H1 (cell line): ENCODE measurements around the gene SEMA3A. TPM values are rescaled to one million over a fixed set of nuclear protein-coding genes. Genes with fewer than 3 reads are reported as not detected.

Experiments
- CTCF ChIA-PET: fragments of 300-600 bp; sonication (Branson Sonifier 250); formaldehyde crosslinking; loops from one replicate; lab custom pipeline; 2021; ENCODE audit not compliant: partially characterized antibody; lab: Charles Lee
- POLR2A ChIA-PET: fragments of 300-600 bp; sonication (Branson Sonifier 250); formaldehyde crosslinking; loops from one replicate; lab custom pipeline; 2021; ENCODE audit warnings: inconsistent platforms; ENCODE audit not compliant: partially characterized antibody; lab: Charles Lee
- DNase-seq, 2 experiments: peaks; one replicate each; pipeline versions ENCODE4 v3.0.0 to v3.0.0-alpha.2; 2010 to 2022; ENCODE audit warnings: low spot score in 2 of 2, low read depth in 1 of 2, mixed read lengths in 1 of 2
- FAIRE-seq: peaks from 2 replicates; lab custom pipeline; 2011; peaks lifted over from hg19 to GRCh38; lab: Jason Lieb, UNC
- H2AFZ ChIP-seq: 2 replicates; pipeline ENCODE4 v1.8.1; 2012; ENCODE audit warnings: low read length, inconsistent platforms
- H2AK5ac ChIP-seq: 2 replicates; pipeline ENCODE4 v1.6.1; 2013; ENCODE audit warnings: low read depth, low read length
- H2BK120ac ChIP-seq: replicated peaks from 2 replicates; pipeline ENCODE3; 2013; ENCODE audit warnings: low read depth, low read length, inconsistent platforms
- H2BK12ac ChIP-seq: 2 replicates; pipeline ENCODE4 v1.6.1; 2013; ENCODE audit warnings: low read depth, low read length
- H2BK15ac ChIP-seq: 2 replicates; pipeline ENCODE4 v1.6.1; 2013; ENCODE audit warnings: low read length
- H2BK20ac ChIP-seq: 2 replicates; pipeline ENCODE4 v1.6.1; 2013; ENCODE audit warnings: low read length
- H2BK5ac ChIP-seq: 2 replicates; pipeline ENCODE4 v1.6.1; 2013; ENCODE audit warnings: low read depth, low read length
- H3K14ac ChIP-seq: 2 replicates; pipeline ENCODE4 v1.6.1; 2013; ENCODE audit warnings: inconsistent platforms; ENCODE audit not compliant: insufficient read length
- H3K18ac ChIP-seq: 2 replicates; pipeline ENCODE4 v1.6.1; 2013; ENCODE audit warnings: low read length; ENCODE audit errors: extremely low read depth
- H3K23ac ChIP-seq: 2 replicates; pipeline ENCODE4 v1.6.1; 2013; ENCODE audit warnings: inconsistent platforms; ENCODE audit not compliant: insufficient read length
- H3K23me2 ChIP-seq: 2 replicates; pipeline ENCODE4 v1.6.1; 2013; ENCODE audit warnings: low read depth, low read length
- H3K27ac ChIP-seq: 2 replicates; pipeline ENCODE4 v1.6.1; 2011; ENCODE audit warnings: low read depth, low read length, inconsistent platforms
- H3K27me3 ChIP-seq, 4 experiments: replicated peaks in 1 of 4; 1 replicate in 1 of 4; 2 replicates in 3 of 4; pipeline versions ENCODE4 v1.6.1 to v1.8.1; 2011 to 2013; ENCODE audit warnings: low read length in 3 of 4, mild to moderate bottlenecking in 3 of 4, inconsistent platforms in 2 of 4, mixed read lengths in 2 of 4, moderate library complexity in 1 of 4; ENCODE audit not compliant: control insufficient read depth in 3 of 4, insufficient read depth in 3 of 4; ENCODE audit errors: extremely low read depth in 1 of 4
- H3K36me3 ChIP-seq, 4 experiments: 2 replicates each; pipeline versions ENCODE4 v1.6.1 to v1.8.1; 2011 to 2013; ENCODE audit warnings: mild to moderate bottlenecking in 4 of 4, low read length in 3 of 4, moderate library complexity in 2 of 4, control low read depth in 1 of 4, inconsistent platforms in 1 of 4; ENCODE audit not compliant: insufficient read depth in 4 of 4, control insufficient read depth in 2 of 4
- H3K4ac ChIP-seq: replicated peaks from 2 replicates; pipeline ENCODE3; 2013; ENCODE audit warnings: low read length, low read depth, mixed read lengths, inconsistent platforms; ENCODE audit not compliant: insufficient read length
- H3K4me1 ChIP-seq, 4 experiments: replicated peaks in 1 of 4; 1 replicate in 1 of 4; 2 replicates in 3 of 4; pipeline versions ENCODE4 v1.6.1 to v1.8.1; 2011 to 2013; ENCODE audit warnings: low read length in 3 of 4, inconsistent platforms in 2 of 4, mixed read lengths in 1 of 4; ENCODE audit not compliant: insufficient read depth in 4 of 4, control insufficient read depth in 3 of 4
- H3K4me2 ChIP-seq, 2 experiments: 2 replicates each; pipeline versions ENCODE4 v1.6.1 to v1.8.1; 2011 to 2013; ENCODE audit warnings: low read depth in 2 of 2, low read length in 2 of 2, control low read depth in 1 of 2, inconsistent platforms in 1 of 2, mild to moderate bottlenecking in 1 of 2; ENCODE audit not compliant: insufficient read depth in 1 of 2
- H3K4me3 ChIP-seq, 4 experiments: fragments of 200-600, 300-600 bp in 1 of 4; sonication (generic), shearing (Covaris generic), sonication (Bioruptor Twin) in 1 of 4; 2 replicates each; pipeline versions ENCODE4 v1.5.1 to v1.8.1; 2011 to 2016; ENCODE audit warnings: low read length in 4 of 4, low read depth in 3 of 4, control low read depth in 2 of 4, inconsistent platforms in 2 of 4, mild to moderate bottlenecking in 2 of 4, mixed read lengths in 1 of 4, moderate library complexity in 1 of 4; ENCODE audit not compliant: insufficient read depth in 2 of 4; ENCODE audit errors: extremely low read depth in 1 of 4
- H3K56ac ChIP-seq: replicated peaks from 2 replicates; pipeline ENCODE3; 2013; ENCODE audit warnings: low read depth, mild to moderate bottlenecking, mixed read lengths, low read length, inconsistent platforms; ENCODE audit not compliant: insufficient read length
- H3K79me1 ChIP-seq: 2 replicates; pipeline ENCODE4 v1.6.1; 2013; ENCODE audit warnings: low read depth, low read length, control low read depth
- H3K79me2 ChIP-seq, 2 experiments: 2 replicates each; pipeline versions ENCODE4 v1.6.1 to v1.8.1; 2012 to 2013; ENCODE audit warnings: low read length in 2 of 2, mild to moderate bottlenecking in 2 of 2, inconsistent platforms in 1 of 2; ENCODE audit not compliant: insufficient read depth in 2 of 2, control insufficient read depth in 1 of 2
- H3K9ac ChIP-seq, 4 experiments: replicated peaks in 1 of 4; 1 replicate in 1 of 4; 2 replicates in 3 of 4; pipeline versions ENCODE4 v1.6.1 to v1.8.1; 2011 to 2013; ENCODE audit warnings: low read depth in 3 of 4, low read length in 3 of 4, control low read depth in 2 of 4, mild to moderate bottlenecking in 2 of 4, moderate library complexity in 2 of 4, inconsistent platforms in 1 of 4; ENCODE audit errors: extremely low read depth in 1 of 4
- H3K9me3 ChIP-seq, 2 experiments: 2 replicates each; pipeline versions ENCODE4 v1.6.1 to v1.8.1; 2012 to 2013; ENCODE audit warnings: mild to moderate bottlenecking in 2 of 2, moderate library complexity in 2 of 2, control low read depth in 1 of 2, inconsistent platforms in 1 of 2, low read depth in 1 of 2, low read length in 1 of 2, mixed read lengths in 1 of 2; ENCODE audit not compliant: insufficient read depth in 2 of 2
- H4K20me1 ChIP-seq, 2 experiments: replicated peaks in 1 of 2; 2 replicates each; pipeline versions ENCODE3 to v1.8.1; 2011 to 2013; ENCODE audit warnings: inconsistent platforms in 2 of 2, low read length in 2 of 2, mild to moderate bottlenecking in 1 of 2; ENCODE audit not compliant: insufficient read depth in 2 of 2, control insufficient read depth in 1 of 2
- H4K5ac ChIP-seq: 2 replicates; pipeline ENCODE4 v1.6.1; 2013; ENCODE audit warnings: low read length, low read depth, mixed read lengths, inconsistent platforms; ENCODE audit not compliant: insufficient read length
- H4K8ac ChIP-seq: 2 replicates; pipeline ENCODE4 v1.8.0; 2013; ENCODE audit warnings: mild to moderate bottlenecking, moderate library complexity, low read length, inconsistent platforms; ENCODE audit not compliant: insufficient read depth; ENCODE audit errors: extremely low read depth
- H4K91ac ChIP-seq: replicated peaks from 2 replicates; pipeline ENCODE3; 2013; ENCODE audit warnings: low read length, mixed read lengths, inconsistent platforms; ENCODE audit not compliant: insufficient read length
- GTF2F1 ChIP-seq: IDR thresholded peaks from 2 replicates; pipeline ENCODE4 v1.6.1; 2012; ENCODE audit warnings: low read depth, low read length, improper control_type of control experiment, borderline replicate concordance
- KDM1A ChIP-seq: fragments of 200-600, 300-600 bp; sonication (generic); IDR thresholded peaks from 2 replicates; pipeline ENCODE4 v1.7.1; 2016; ENCODE audit warnings: mild to moderate bottlenecking, low read length, borderline replicate concordance
- KDM4A ChIP-seq: IDR thresholded peaks from one replicate; pipeline ENCODE4 v1.7.1; 2012; ENCODE audit warnings: low read depth, mild to moderate bottlenecking, moderate library complexity, low read length, inconsistent platforms; ENCODE audit not compliant: severe bottlenecking
- MAFK ChIP-seq: IDR thresholded peaks from 2 replicates; pipeline ENCODE4 v1.6.1; 2012; ENCODE audit warnings: low read depth, mild to moderate bottlenecking, improper control_type of control experiment, low read length
- NRF1 ChIP-seq: IDR thresholded peaks from 2 replicates; pipeline ENCODE4 v1.6.1; 2011; ENCODE audit warnings: mild to moderate bottlenecking, low read depth, low read length, improper control_type of control experiment
- POU5F1 ChIP-seq: IDR thresholded peaks from 2 replicates; pipeline ENCODE4 v1.6.1; 2011; ENCODE audit warnings: low read depth, mild to moderate bottlenecking, low read length, moderate library complexity
- RNF2 ChIP-seq: fragments of 200-900, 300-1000 bp; sonication (generic); IDR thresholded peaks from 2 replicates; pipeline ENCODE4 v1.7.1; 2016; ENCODE audit warnings: borderline replicate concordance, low read depth, mild to moderate bottlenecking, antibody characterized with exemption, low read length; ENCODE audit not compliant: poor library complexity, severe bottlenecking; ENCODE audit errors: missing control alignments
- SIX5 ChIP-seq: IDR thresholded peaks from 2 replicates; pipeline ENCODE4 v1.6.1; 2011; ENCODE audit warnings: mild to moderate bottlenecking, low read depth, low read length
- SP2 ChIP-seq: IDR thresholded peaks from 2 replicates; pipeline ENCODE4 v1.6.1; 2012; ENCODE audit warnings: mild to moderate bottlenecking, low read length, inconsistent platforms
- TAF1 ChIP-seq: IDR thresholded peaks from 2 replicates; pipeline ENCODE4 v1.6.1; 2011; ENCODE audit warnings: mild to moderate bottlenecking, low read depth, low read length
- TBP ChIP-seq: IDR thresholded peaks from 2 replicates; pipeline ENCODE4 v1.6.1; 2011; ENCODE audit warnings: low read depth, low read length, improper control_type of control experiment
- TEAD4 ChIP-seq: IDR thresholded peaks from 2 replicates; pipeline ENCODE4 v1.6.1; 2012; ENCODE audit warnings: low read depth, low read length, inconsistent platforms, mixed read lengths
- WGBS, 2 experiments: shearing (Covaris generic) in 1 of 2; methylation state at CpG; one replicate each; pipeline versions ENCODE4 v1.1.6 to v1.1.7; 2013 to 2015; ENCODE audit warnings: low lambda C conversion rate in 2 of 2, mixed read lengths in 2 of 2, inconsistent platforms in 1 of 2, low coverage in 1 of 2, missing lambda C conversion rate in 1 of 2; ENCODE audit not compliant: insufficient replicate concordance in 2 of 2, insufficient coverage in 1 of 2, insufficient read length in 1 of 2; ENCODE audit errors: extremely low coverage in 1 of 2, missing lambda C conversion rate in 1 of 2; 5-methylcytosine and 5-hydroxymethylcytosine counted together
- polyA plus RNA-seq, 7 experiments: library from polyadenylated mRNA; depleted of rRNA in 3 of 7; stranded (reverse) in 5 of 7; unstranded in 2 of 7; fragments of >200 nt in 5 of 7; fragments of 200-250 nt in 2 of 7; gene quantifications; 1 replicate in 5 of 7; 2 replicates in 1 of 7; 4 replicates in 1 of 7; pipeline versions ENCODE4 v1.2.1 to v1.2.3, GENCODE V29; 2011 to 2013; ENCODE audit warnings: missing spikeins in 2 of 7, mixed read lengths in 2 of 7
- total RNA-seq: library from RNA; stranded (reverse); fragmentation: NEBNext Ultra II Directional; extraction: Animal tissue kit (Norgen Biotek cat#: 25700); gene quantifications from 2 replicates; pipeline ENCODE4 v1.2.1, GENCODE V29; 2021
- TF ChIP-seq, protein P1 (sequence below): IDR thresholded peaks from 2 replicates; pipeline ENCODE4 v1.6.1; 2011; ENCODE audit warnings: low read length, improper control_type of control experiment

The SEMA3A gene
- total and polyA plus RNA-seq, 2 of the 8 experiments (the other 6 are each of a cell fraction or from before 2014, with no cell fraction given) = 8.1 to 45.9 TPM

DNA sequence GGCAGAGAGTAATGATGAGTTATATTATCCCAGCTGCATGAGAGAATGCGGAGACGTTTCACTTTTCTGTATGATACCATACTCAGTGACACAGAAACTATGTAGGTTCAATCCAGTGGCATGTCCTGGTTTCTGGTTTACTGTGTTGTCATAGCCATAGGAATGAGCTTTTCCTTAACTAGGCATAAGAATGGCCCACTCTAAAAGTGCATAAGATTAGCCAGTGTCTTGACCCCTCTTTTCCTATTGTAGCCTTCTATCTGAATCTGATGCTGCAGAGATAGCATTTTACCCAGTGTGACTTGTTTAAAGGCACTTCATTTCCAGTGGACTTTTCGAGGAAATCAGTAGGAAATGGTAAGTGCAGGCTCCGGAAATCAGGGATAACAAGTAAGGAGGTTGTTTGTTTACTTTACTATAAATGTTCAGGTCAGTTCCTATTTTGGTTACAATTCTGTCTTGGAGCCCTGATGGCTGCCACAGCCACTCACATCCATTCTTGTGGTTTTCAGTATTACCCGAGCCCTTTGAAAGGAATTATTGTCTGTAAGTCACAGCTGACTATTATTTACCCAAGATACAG lies 70.5 kb downstream of the SEMA3A start:
- Histone ChIP-seq H3K79me1 (no peaks in the 10 kb centered on the region), H3K56ac (no peak overlapping the region), H3K9ac (no peak overlapping the region), H3K23me2 (no peaks in the 10 kb centered on the region), H4K5ac (no peak overlapping the region), H2BK12ac (no peak overlapping the region), H4K20me1 (no peaks in the 10 kb centered on the region), H3K18ac (no peak overlapping the region), H3K27me3 (no peaks in the 10 kb centered on the region), H3K4me1 (peaks cover 0 to 11% (median 4%) of the 10 kb centered on the region in 4 experiments; a peak in 3 of 7 replicates), H3K4me2 (no peak overlapping the region), H3K4ac (no peak overlapping the region), H2BK20ac (no peak overlapping the region), H2BK5ac (no peak overlapping the region), H3K4me3 (no peak overlapping the region), H3K36me3 (no peaks in the 10 kb centered on the region; a peak in 1 of 8 replicates), H2AK5ac (no peak overlapping the region), H3K27ac (no peak overlapping the region), H2BK120ac (no peak overlapping the region), H4K8ac (no peak overlapping the region), H4K91ac (no peak overlapping the region), H3K23ac (no peak overlapping the region), H3K79me2 (no peaks in the 10 kb centered on the region), H2BK15ac (no peak overlapping the region), H2AFZ (no peak overlapping the region), H3K9me3 (no peaks in the 10 kb centered on the region), H3K14ac (no peak overlapping the region)
- DNase-seq (no peak), FAIRE-seq (no peak)
- 63% methylated on average over 5 of the region's 5 CpGs; no CpG with 5 or more reads in 1 of the 2 experiments for WGBS, 2 experiments
- ChIA-PET POLR2A (interaction anchor here (0.8 kb wide), 1 partner anchor 71 kb away, joined by 3 read pairs; no protein-coding TSS in a partner anchor), CTCF (no interaction called here)
- no peak for TF ChIP-seq SIX5
- no peak for TF ChIP-seq SP2
- TF ChIP-seq, protein P1, sequence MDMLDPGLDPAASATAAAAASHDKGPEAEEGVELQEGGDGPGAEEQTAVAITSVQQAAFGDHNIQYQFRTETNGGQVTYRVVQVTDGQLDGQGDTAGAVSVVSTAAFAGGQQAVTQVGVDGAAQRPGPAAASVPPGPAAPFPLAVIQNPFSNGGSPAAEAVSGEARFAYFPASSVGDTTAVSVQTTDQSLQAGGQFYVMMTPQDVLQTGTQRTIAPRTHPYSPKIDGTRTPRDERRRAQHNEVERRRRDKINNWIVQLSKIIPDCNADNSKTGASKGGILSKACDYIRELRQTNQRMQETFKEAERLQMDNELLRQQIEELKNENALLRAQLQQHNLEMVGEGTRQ = no peak
- no peak for TF ChIP-seq TEAD4
- no peak for TF ChIP-seq POU5F1
- no peak for TF ChIP-seq NRF1
- no peak for TF ChIP-seq MAFK
- TF ChIP-seq TBP = no peak
- TF ChIP-seq GTF2F1 = no peak
- no peak for TF ChIP-seq KDM4A
- TF ChIP-seq KDM1A = no peak
- TF ChIP-seq RNF2 = no peak
- TF ChIP-seq TAF1 = no peak
